HG03175 (cell line): ENCODE measurements around the gene PLIN4.
"Not testable (repeated sequence)": the region's sequence is repeated elsewhere in the genome, so short reads cannot be mapped to it uniquely, and the experiment has no call there.

Experiments used
- ATAC-seq: cut with Tn5 transposase; IDR thresholded peaks from one replicate; pipeline ENCODE4 v1.9.1; 2021; ENCODE audit warnings: mild to moderate bottlenecking, moderate library complexity; ENCODE audit not compliant: unreplicated experiment

PLIN4 gene

GRCh38 chr19:4518345-4519171 lies at the start of gene PLIN4:
PLIN4 (minus strand) TSS chr19:4518486; CDS start chr19:4518272, 214 bp downstream.
- ATAC-seq, result no peak

GRCh38 chr19:4567584-4568071 lies 49.3 kb upstream of the PLIN4 start:
- no peak for ATAC-seq

GRCh38 chr19:4566402-4567051 lies 48.2 kb upstream of the PLIN4 start:
- ATAC-seq, result no peak

- ATAC-seq, result not testable (repeated sequence)
Observed at GRCh38 chr19:4563562-4563961, 45.3 kb upstream of the PLIN4 start.

GRCh38 chr19:4562085-4562484 lies 43.8 kb upstream of the PLIN4 start:
- not testable (repeated sequence) for ATAC-seq

GRCh38 chr19:4559569-4559968 lies 41.3 kb upstream of the PLIN4 start, which contains the start of gene SEMA6B:
SEMA6B (minus strand) TSS chr19:4559684; CDS start chr19:4558457, 1,227 bp downstream.
- ATAC-seq, result no peak

GRCh38 chr19:4557971-4558941 lies 40.0 kb upstream of the PLIN4 start:
- ATAC-seq, result no peak

- no peak for ATAC-seq
Observed at GRCh38 chr19:4557144-4557970, 39.1 kb upstream of the PLIN4 start.

GRCh38 chr19:4556597-4557127 lies 38.4 kb upstream of the PLIN4 start:
- no peak for ATAC-seq

GRCh38 chr19:4555657-4556561 lies 37.6 kb upstream of the PLIN4 start:
- ATAC-seq, result no peak

- ATAC-seq, result no peak
Observed at GRCh38 chr19:4554717-4555116, 36.4 kb upstream of the PLIN4 start.

GRCh38 chr19:4553775-4554174 lies 35.5 kb upstream of the PLIN4 start:
- no peak for ATAC-seq

GRCh38 chr19:4553092-4553695 lies 34.9 kb upstream of the PLIN4 start:
- ATAC-seq, result no peak

GRCh38 chr19:4552525-4552819 lies 34.2 kb upstream of the PLIN4 start:
- no peak for ATAC-seq

- no peak for ATAC-seq
Observed at GRCh38 chr19:4550479-4551050, 32.3 kb upstream of the PLIN4 start.

- no peak for ATAC-seq
Observed at GRCh38 chr19:4550018-4550417, 31.7 kb upstream of the PLIN4 start.

- ATAC-seq, result no peak
Observed at GRCh38 chr19:4548238-4548584, 29.9 kb upstream of the PLIN4 start.
